HuH-7.5 (cell line): ENCODE data around the gene SCUBE2.
A peak's percentile ranks its signal among the peaks of the same experiment; 100 is the strongest.

Source experiments
- DNase-seq: peaks from one replicate; pipeline ENCODE4 v3.0.0; 2011; ENCODE audit warnings: low spot score

Gene SCUBE2

DNA sequence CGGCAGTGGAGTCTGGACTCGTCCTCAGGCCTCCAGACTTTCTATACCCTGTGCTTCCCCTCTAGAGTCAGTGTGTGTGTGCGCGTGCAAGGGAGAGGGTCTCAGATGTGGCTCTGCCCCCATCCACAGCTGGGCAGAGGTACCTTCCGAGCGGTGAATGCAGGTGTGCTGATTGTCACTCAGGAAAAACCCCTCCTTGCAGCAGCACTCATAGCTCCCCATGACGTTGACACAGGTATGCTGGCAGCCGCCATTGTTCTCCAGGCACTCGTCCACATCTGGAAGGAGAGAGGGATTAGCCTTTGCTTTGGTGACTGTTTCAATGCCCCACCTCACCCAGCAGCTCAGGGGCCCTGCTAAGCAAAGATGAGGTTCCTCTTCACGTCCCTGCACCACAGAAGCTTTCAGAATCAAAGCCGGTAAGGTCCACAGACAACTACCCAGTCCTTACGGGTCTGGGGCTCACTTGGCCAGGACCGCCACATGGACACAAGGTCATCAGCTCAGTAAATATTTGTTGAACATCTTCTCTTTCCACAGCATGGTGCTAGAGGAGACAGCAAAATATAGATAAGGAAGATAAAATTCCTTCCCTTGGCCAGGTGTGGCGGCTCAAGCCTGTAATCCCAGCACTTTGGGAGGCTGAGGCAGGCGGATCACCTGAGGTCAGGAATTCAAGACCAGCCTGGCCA, 16.9 kb downstream of the SCUBE2 start:
- no peak for DNase-seq

DNA sequence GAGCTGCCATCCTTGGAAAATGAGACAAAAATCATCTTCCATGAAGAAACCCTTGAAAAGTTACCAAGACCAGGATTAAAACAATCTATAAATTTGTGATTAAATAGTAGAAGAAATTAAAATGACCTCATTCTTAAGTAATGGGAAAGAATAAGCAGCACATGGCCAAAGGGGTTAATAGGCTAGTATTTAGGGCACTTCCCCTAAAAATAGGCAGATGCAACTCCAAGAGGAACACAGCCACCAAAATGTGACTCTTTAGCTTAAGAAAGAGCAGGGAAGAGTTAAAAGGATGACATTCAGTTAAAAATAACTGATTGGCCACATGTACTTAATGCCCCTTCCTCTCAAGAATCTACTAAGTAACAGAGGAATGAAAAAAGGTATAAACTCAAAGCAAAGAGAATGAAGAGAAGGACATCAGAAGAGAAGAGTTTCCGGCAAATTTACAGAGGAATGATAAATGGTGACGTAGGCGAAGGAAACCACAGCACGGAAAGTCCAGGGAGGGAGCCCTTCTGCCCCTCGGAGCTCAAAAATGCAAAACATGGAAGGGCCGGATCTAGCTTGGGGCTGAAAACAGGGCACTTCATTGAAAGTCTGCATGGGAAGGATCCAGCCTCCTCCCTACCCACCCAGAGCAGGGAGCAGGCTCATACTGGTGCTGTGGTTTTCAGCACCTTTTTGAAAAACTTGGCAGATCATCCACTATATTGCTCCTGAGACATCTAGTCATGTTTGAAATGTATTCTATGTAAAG, 17.8 kb downstream of the SCUBE2 start:
- DNase-seq = no peak

DNA sequence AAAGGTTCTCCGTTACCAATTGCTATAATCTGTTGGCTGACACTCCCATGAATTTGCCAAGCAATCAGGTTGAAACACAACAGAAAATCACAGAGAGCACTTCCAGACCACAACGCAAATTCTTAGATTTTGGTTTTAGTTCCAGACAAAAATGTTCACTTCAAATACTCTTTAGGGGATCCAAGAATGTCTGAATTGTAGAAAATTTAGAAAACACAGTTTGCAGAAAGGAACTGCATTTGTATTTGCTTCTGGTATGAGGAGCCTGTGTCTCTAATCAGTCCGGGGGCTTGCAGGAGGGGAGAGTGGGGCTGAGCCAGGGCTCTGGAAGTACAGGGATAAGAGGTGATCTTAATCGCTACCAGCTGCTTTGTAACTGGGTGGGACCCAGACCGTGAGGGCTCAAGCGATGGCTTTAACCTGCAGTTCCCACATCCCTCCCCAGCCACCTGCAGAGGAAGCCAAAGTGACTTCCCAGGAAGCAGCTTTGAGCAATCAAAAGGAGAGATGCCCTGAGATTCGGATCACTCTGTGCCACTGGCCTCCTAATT, 18.7 kb downstream of the SCUBE2 start:
- no peak for DNase-seq

DNA sequence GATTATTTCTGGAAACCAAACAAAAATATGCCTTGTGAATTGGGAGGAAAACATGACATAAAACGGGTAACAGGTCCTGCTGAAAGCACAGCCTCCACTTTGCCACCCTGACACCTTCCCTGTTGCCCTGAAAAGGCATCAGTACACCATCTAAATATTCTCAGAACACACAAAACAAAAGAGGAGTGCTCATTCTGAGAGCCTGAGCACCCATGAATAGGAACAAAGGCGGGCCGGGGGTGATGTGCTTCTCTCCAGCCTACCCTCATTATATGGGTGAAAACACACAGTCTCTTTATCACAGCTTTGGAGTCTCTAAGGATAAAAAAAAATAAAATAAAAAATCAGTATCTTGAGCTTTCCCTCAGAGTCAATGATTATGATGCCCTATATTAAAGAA, 19.7 kb downstream of the SCUBE2 start:
- DNase-seq = no peak

DNA sequence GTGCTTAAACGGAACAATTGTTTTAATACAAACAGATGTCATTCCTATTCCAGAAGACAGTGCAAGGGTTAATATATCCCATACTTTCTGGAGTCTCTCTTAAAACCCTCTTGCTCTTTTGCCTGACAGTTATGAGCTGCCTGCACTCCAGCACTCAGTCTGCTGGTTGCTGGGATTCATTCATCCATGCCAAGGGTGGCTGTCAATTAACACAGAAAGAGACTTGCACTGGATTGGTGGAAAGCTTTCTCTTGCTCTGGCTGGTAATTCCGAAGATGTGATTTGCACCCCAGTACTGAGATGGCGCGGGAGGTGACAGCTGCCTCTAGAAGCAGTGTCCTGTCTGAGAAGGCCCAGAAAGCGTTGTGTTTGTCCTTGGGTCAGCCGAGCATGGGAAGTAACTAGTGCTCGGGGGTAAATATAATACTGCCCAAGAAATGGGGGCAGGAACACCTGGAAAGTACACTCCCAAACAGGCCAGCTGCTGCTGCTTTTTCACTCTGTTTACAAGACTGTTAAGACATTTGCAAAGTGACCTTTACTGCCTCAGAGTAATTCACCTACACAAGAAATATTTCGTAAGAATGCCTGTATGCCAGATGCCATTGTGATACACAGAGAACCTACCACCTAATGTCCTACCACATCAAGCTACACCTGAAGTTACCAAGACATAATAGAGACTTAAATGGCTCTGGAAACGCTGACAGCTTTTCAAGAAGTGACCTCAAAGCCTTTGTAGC, 20.5 kb downstream of the SCUBE2 start:
- DNase-seq = no peak

DNA sequence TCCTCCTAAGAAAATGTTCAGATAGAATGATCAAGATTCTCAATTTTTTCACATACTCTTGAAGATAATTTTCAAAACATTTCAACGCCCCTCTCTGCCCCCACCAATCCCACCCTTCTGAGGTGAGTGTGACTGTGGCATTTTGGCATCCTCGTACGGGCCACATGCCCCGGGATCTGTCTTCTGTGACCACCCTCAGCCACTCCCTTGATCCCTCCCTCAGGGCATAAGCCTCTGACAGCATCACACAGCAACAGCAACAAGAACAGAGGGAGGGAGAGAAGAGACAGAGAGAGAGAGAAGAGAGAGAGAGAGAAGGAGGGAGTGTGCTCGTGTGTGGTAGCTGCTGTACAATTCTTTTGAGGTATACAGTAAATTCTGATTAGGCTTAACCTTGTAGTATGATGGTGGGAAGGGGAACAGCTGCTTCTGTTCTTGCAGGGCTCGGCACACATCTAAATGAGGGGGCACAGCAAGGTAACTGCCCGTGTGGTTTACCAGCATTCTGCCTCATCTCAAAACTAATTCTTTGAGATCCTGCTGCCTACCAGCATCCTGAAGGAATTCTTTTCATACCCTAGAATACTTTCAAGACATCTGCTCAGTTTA, 21.4 kb downstream of the SCUBE2 start:
- DNase-seq = no peak

DNA sequence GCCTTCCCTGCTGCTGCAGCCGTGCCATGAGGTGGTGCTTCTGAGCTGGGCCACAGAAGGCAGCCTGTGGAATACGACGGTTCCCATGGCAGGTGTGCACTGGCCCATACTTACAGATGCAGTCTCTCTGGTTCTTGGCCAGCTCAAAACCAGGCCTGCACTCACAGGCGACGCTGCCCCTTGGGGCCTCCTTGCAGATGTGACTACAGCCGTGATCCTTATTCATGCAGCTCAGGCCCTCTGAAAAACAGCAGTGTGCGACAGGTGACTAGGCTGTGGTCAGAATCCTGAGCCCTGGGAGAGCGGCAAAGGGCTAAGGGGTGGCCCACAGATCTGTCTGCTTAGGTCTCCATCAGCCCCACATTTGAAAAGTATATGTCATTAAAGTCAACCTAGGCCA, 22.1 kb downstream of the SCUBE2 start:
- no peak for DNase-seq

DNA sequence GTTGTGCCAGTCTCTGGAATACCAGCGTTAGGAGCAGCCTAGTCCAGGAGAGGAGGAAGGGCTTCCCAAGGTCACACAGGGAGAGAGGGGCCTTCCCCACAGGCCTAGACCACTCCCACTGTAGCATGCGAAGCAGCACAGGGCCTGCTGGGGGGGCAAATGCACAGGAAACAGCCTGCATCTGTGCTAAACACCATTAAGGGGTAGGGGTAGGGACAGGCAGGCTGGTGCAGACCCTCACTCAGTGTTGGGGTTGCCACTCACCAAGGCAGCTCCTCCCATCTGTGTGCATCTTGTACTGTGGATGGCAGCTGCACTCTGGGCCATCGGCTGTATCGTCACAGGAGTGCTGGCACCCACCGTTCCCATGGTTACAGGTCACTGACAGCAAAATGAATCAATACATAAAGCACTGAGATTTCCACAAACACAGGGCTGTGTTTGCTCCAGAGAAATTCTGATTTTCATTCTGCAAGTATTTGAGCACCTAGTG, 24.9 kb downstream of the SCUBE2 start:
- DNase-seq = no peak

DNA sequence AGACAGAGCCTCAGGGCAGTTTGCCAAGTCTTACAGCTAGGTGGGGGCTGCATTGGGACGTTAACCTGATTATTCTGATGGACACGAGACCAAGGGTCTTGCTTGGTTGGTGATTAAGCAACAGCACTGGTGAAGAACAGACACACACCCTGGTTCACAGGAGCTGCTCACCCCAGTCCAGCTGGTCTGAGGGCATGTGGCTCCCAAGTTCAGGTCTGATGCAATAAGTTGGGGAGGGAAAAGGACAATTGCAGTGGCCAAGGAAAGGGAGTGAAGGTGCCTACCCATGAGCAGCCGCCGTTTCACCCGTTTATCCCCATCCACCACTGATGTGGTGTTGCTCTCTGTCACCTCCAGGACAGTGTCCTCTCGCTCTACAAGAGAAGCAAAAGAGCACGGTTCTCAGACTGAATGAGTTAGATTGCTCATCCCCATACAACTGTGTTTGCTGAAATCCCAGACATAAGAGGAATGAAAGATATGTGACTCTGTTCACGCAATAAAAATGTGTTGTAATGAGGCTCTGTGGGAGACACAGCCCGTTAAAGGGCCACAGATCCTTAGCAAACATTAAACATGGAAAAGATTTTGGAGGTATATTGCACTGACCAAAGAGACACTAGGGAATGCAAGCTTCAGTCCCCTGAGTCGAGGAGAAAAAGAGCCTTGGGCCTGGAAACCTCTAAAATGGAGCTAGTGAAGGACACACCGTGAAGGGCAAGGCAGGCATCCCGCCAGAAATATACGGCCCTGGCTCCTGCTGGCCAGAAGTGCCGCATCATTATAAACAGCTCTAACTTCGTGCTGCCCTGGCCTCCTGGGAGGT, 25.6 kb downstream of the SCUBE2 start:
- DNase-seq = no peak

DNA sequence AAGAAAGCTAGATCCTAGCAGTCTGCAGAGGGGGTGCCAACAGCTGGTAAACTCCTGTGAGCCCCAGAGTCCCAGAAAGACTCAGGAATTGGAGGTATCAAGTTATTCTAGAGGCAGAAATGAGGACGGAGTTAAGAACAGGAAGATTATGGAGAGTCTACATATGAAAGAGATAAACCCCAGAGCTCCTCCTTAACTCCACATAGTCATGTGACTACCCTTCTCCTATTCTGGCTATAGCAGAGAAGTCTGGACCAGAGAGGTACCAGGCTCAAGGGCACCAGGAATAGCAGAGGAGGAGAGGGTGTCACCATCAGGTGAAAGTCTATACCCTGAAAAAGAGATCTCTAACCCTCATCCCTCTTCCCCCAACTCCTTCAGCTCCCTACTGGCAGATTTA, 29.6 kb downstream of the SCUBE2 start:
- DNase-seq = no peak

DNA sequence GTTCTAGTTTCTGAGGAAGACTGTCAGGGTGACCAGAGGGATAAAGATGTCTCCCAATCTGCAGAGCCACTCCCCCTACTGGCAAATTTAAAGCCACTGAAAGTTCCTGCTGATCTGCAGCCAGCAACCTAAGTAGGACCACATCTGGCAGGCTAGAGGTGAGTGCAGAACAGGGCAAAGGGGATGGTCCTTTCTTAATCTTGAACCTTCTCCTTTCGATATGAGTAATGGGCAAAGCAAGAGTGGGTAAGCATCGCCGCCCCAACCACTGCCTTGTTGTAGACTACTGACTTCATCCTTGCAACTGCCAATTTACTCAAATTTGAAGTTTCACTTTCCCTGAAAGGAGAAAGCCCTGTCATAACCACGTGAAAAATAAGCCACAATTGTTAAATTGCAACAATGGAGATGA, 30.7 kb downstream of the SCUBE2 start:
- DNase-seq = peak; percentile 15

DNA sequence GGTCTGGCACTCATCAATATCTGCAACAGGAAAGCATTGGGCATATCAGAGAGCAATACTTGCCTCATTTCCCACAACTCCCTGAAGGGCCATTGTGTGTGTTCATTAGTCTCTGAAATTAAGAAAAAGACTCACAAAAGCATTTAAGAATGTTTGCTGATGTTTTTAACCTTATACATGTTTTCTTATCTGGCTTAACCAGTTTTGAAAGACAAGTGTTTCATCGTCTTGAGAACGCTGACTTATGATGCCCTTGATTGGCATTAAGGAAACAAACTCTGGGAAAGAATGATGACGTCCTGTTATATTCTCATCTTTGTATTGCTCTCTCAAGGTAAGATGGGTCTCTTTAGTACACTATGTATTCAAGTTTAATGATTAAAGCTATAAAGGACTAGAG, 32.0 kb downstream of the SCUBE2 start:
- no peak for DNase-seq

DNA sequence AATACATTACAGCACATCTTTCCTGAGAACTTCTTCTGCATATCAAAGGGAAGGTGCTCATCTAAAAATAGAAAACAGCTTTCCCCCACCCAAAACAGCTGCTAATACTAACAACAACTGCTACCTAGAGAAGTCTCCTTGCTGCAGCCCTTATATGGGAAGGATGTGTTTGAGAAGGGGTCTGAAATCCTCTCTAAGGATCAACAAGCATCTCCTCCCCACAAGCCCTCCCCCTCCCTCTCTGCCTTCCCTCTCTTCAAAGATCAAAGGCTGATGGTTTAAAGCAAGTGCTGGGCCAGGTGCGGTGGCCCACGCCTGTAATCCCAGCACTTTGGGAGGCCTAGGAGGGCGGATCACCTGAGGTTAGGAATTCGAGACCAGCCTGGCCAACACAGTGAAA, 33.5 kb downstream of the SCUBE2 start:
- no peak for DNase-seq

DNA sequence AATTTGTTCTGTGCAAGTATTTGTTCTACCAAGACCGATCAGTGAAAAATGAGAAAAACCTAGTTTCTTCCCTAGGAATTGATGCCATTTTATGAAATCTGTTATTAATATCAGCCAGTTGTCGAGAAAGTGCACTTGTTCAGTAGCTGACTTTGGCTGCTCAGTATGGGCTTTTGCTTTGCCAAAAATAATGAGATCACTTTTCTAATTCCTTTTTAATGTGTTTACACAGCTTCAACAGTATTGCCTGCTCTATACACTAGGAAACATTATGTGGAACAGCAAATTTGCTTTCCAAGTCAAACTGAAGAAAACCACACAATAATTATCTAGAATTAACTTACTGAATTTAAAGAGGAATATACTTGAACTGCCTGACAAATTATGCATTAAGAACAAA, 34.4 kb downstream of the SCUBE2 start:
- DNase-seq = no peak

DNA sequence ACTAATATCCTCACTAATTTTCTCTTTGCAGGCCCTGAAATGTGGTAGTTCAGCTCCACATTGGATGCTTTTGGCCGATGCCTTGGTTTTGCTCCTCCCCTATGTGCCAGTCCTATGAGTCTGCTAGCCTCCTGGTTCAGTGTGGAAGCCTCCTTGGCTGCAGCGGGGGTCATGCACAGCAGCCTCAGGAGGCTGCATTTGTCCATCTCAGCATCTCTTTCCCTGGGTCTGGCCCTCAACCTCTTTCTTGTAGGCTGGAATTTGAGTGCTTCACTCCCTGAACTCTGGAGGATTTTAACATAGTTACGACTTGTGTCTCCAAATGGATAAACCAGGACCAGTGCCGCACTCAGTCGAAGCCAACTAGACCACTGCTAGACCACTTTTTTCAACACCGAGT, 34.9 kb downstream of the SCUBE2 start:
- no peak for DNase-seq

DNA sequence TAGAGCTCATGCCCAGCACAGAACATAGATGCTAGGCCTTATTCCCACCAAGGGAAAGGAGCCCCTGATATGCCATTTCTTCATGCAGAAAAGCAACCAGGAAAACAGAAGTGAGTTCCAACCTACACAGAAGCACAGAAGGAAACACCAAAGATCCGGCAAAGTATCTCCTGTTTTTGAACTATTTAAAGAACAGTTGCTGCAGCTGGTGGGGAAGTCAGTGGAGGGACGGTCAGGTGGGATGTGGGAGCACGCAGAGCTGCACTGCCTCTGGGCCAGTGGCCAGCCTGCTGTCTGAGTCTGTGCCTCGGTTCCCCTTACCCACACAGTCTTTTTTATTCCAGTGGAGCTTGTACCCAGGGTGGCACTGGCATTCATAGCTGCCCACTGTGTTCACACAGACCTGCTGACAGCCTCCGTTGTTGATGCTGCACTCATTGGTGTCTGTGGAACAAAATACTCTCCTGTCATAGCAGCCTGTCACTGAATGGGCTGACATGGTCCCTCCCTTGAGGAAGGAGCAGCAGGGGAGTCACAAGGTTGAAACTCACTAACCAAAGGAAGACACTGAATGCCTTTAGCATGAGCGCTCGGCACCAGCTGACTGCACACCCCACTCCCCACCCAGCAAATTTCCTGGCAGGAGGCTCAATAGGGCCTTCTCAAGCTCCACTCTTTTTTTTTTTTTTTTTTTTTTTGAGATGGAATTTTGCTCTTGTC, 37.9 kb downstream of the SCUBE2 start:
- no peak for DNase-seq

DNA sequence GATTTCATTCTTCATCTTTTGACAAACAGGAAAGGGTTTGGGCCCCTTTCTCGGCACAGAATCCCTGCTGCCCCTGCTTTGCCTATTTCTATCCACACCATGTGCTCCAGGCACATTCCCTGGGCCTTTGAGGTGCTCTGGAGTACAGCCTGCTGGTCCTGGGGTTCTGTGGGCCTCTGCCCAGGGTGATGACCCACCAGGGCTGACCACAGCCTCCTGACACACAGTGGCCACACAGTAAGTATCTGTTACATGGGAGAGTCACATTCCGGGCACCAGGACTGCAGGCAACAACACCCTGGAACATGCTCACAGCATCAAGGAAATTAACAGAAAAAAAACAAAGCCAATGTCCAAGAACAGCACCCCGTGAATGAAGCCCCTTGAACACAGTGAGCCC, 39.1 kb downstream of the SCUBE2 start:
- DNase-seq = no peak

DNA sequence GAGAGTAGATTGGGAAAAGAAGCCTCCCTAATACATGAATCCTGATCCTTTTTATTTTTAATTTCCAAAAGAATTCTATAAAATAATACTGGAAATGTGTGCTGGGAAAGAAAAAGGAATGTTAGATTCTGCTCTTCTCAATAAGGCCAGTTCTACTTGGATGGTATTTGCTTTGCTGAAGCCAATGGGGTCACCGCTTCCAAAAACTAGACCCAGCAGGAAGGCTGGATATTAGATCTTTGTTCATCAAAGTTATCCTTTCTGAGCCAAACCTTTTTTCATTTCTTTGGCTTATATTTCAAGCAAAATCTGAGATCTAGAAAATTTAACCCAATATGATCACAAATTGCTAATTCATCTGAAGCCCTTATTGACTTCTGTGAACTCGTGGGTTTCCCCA, 41.4 kb downstream of the SCUBE2 start:
- DNase-seq = no peak

DNA sequence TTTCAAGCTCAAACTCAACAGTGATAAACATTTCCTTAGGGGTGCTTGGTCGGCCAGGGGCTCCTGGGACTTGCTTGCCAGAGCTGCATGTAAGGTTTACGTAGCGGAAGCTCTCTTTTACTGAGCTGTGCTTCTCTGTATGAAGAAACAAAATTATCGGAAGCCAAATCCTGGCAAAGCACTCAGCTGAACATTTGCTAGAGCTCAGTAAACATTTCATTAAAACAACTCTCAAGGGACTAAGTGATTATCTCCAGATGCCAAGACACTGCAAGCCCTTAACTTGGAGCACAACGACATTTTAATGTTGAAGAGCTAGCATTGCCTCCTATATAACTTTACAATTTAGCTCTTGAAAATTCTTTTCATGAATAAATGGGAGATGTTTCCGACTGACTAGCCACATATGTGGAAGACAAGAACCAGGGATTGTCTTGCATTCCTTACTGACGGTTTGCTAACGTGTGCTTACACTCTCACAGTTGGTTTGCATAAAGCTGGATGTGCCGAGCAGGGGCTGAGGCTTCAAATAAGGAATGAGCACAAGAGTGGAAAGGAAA, 43.4 kb downstream of the SCUBE2 start:
- no peak for DNase-seq

DNA sequence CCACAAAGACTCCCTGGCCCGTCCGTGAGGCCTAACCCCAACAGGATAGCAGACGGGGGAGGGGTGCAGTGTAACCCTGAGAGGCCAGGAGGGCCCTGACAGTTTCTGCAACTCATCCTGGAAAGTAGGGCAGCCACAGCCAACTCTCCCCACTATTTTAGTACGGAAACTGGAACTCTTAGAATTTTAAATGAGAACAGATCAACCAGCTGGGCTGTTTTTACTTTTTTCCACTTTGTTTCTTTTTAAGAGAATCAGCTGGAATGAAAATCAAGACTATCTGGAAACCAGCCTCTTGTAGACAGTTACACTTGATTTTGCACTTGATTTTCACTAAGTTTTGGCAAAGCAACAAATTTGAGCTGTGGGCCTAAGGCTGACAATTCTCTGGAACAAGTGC, 44.9 kb downstream of the SCUBE2 start:
- no peak for DNase-seq
